ENCODE measurements around the gene TUBB3.

DNA sequence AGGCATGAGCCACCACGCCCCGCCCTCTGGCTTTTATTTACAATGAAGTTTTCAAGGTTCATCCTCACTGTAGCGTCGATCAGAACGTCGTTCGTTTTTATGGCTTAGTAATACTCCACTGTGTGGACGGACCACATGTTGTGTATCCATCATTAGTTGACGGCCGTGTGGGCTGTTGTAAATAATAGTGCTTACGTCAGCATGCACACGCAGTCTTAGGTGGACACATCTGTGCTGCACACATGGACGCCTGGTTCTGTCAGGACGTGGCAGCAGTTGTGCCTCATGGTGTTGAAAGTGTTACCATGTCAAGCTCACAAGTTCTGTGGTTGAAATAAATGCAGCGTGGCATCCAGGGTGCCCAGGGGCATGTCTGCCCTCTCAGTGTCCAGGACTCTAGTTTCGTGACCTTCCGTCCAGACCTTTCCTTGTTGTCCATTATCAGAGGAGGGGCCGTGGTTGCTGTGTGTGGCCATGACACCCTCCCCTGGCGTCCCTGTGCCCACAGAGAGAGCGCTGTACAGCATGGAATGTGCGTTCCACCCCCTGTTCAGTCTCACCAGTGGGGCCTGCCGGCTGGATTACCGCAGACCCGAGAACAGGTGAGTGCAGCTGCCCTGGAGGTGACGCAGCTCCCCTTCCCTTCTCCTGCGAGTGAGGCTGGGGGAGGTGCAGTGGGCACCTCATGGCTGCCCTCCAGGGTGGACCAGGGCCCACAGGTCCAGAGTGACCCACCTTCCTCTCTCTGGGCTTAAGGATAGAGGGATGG lies 27.5 kb upstream of the TUBB3 start:
- TF ChIP-seq, protein P1, sequence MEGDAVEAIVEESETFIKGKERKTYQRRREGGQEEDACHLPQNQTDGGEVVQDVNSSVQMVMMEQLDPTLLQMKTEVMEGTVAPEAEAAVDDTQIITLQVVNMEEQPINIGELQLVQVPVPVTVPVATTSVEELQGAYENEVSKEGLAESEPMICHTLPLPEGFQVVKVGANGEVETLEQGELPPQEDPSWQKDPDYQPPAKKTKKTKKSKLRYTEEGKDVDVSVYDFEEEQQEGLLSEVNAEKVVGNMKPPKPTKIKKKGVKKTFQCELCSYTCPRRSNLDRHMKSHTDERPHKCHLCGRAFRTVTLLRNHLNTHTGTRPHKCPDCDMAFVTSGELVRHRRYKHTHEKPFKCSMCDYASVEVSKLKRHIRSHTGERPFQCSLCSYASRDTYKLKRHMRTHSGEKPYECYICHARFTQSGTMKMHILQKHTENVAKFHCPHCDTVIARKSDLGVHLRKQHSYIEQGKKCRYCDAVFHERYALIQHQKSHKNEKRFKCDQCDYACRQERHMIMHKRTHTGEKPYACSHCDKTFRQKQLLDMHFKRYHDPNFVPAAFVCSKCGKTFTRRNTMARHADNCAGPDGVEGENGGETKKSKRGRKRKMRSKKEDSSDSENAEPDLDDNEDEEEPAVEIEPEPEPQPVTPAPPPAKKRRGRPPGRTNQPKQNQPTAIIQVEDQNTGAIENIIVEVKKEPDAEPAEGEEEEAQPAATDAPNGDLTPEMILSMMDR (IDR thresholded peaks at IDR 0.05) = no peak
- TF ChIP-seq POLR2AphosphoS5 (IDR thresholded peaks at IDR 0.05; ENCODE audit: low read depth, low read length) (no peak), SIN3A (IDR thresholded peaks at IDR 0.05; ENCODE audit: borderline replicate concordance, insufficient read depth, low read depth, low read length) (no peak), TCF7L2 (IDR thresholded peaks at IDR 0.05; ENCODE audit: low read depth, low read length) (no peak)
- TF ChIP-seq, protein P2, sequence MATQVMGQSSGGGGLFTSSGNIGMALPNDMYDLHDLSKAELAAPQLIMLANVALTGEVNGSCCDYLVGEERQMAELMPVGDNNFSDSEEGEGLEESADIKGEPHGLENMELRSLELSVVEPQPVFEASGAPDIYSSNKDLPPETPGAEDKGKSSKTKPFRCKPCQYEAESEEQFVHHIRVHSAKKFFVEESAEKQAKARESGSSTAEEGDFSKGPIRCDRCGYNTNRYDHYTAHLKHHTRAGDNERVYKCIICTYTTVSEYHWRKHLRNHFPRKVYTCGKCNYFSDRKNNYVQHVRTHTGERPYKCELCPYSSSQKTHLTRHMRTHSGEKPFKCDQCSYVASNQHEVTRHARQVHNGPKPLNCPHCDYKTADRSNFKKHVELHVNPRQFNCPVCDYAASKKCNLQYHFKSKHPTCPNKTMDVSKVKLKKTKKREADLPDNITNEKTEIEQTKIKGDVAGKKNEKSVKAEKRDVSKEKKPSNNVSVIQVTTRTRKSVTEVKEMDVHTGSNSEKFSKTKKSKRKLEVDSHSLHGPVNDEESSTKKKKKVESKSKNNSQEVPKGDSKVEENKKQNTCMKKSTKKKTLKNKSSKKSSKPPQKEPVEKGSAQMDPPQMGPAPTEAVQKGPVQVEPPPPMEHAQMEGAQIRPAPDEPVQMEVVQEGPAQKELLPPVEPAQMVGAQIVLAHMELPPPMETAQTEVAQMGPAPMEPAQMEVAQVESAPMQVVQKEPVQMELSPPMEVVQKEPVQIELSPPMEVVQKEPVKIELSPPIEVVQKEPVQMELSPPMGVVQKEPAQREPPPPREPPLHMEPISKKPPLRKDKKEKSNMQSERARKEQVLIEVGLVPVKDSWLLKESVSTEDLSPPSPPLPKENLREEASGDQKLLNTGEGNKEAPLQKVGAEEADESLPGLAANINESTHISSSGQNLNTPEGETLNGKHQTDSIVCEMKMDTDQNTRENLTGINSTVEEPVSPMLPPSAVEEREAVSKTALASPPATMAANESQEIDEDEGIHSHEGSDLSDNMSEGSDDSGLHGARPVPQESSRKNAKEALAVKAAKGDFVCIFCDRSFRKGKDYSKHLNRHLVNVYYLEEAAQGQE (IDR thresholded peaks at IDR 0.05; ENCODE audit: insufficient read depth in 1 of 2, low read depth in 2 of 2, low read length in 1 of 2) = no peak
